ENCODE results near the gene KCNS3. TPM values are rescaled to one million over a fixed set of nuclear protein-coding genes. Genes with fewer than 3 reads are reported as not detected.

Gene KCNS3
- total RNA-seq, 1 donor from 2014 or later: 28.7 TPM

- DNase-seq (peak; percentile 53), ATAC-seq (peak; percentile 83 to 90)
- peaks cover 6% of the 10 kb centered on the region for H3K4me1 ChIP-seq
- intact Hi-C loops (cut with DNase I): no loop called here
- peak; percentile 85 for TF ChIP-seq CTCF (IDR thresholded peaks at IDR 0.05)
- no peaks in the 10 kb centered on the region for H3K9me3 ChIP-seq
- H3K27ac ChIP-seq: no peak overlapping the region
- H3K36me3 ChIP-seq: no peaks in the 10 kb centered on the region
- H3K4me3 ChIP-seq: no peak overlapping the region
- H3K27me3 ChIP-seq (ENCODE audit: low read depth): no peaks in the 10 kb centered on the region
Observed at GRCh38 chr2:17851731-17852585, 26.5 kb upstream of the KCNS3 start.

GRCh38 chr2:17853799-17854198 is 24.7 kb upstream of the KCNS3 start:
- Histone ChIP-seq H3K27ac (no peak overlapping the region), H3K9me3 (no peaks in the 10 kb centered on the region), H3K27me3 (ENCODE audit: low read depth) (no peaks in the 10 kb centered on the region), H3K4me3 (no peak overlapping the region), H3K36me3 (no peaks in the 10 kb centered on the region), H3K4me1 (peaks cover 6% of the 10 kb centered on the region)
- DNase-seq (no peak), ATAC-seq (no peak)
- intact Hi-C loops (cut with DNase I): no loop called here
- no peak for TF ChIP-seq CTCF (IDR thresholded peaks at IDR 0.05)

DNA sequence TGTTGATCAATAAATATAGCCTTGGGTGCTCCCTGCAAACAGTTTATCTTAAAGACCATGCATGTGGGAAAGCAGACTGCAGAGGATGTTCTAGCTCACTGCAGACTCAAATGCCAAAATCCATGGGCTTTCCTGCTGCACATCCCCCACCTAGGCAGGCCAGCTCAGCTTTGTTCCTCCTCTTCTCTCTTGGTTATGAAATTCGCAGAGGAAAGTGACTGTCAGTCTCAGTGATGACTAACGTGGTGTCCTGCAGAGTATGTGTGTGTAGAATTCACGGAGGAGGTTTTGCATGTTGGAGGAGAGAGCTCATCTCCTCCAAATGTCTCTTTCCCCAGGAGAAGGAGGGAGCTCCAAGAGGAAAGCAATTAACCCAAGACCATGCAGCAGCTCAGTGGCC is 21.4 kb upstream of the KCNS3 start:
- intact Hi-C loops (cut with DNase I): no loop called here
- Histone ChIP-seq H3K36me3 (no peaks in the 10 kb centered on the region), H3K27ac (no peak overlapping the region), H3K27me3 (ENCODE audit: low read depth) (peaks cover 4% of the 10 kb centered on the region), H3K9me3 (no peaks in the 10 kb centered on the region), H3K4me1 (no peaks in the 10 kb centered on the region), H3K4me3 (no peak overlapping the region)
- ATAC-seq (no peak), DNase-seq (no peak)
- TF ChIP-seq CTCF (IDR thresholded peaks at IDR 0.05): no peak

- no peak for DNase-seq
- no peak for TF ChIP-seq CTCF (IDR thresholded peaks at IDR 0.05)
- no peaks in the 10 kb centered on the region for H3K4me1 ChIP-seq
- ATAC-seq: no peak
- H3K9me3 ChIP-seq: no peaks in the 10 kb centered on the region
- no peak overlapping the region for H3K27ac ChIP-seq
- intact Hi-C loops (cut with DNase I): no loop called here
- no peaks in the 10 kb centered on the region for H3K36me3 ChIP-seq
- no peak overlapping the region for H3K4me3 ChIP-seq
- peaks cover 4% of the 10 kb centered on the region for H3K27me3 ChIP-seq (ENCODE audit: low read depth)
Observed at GRCh38 chr2:17858064-17858463, 20.4 kb upstream of the KCNS3 start.

DNA sequence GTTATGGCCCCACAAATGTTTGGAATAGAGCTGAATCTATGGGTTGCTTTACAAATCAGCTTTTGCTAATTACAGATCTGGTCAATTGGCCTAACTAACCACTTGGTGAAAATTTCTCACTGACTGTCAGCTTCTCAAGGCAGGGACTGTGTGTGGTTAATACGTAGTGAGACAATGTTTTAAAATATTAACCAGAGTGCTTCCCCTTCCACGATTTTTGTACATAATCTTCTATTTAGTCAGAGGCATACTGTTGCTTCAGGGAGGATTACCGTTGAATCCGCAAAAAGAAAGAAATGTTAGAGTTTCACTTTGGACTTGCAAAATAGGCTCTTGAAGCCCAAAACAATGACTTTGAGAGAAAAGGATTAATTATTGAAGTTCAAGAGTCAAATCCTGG is 14.9 kb upstream of the KCNS3 start:
- Histone ChIP-seq H3K9me3 (no peaks in the 10 kb centered on the region), H3K4me1 (no peaks in the 10 kb centered on the region), H3K4me3 (no peak overlapping the region), H3K36me3 (no peaks in the 10 kb centered on the region), H3K27ac (no peak overlapping the region), H3K27me3 (ENCODE audit: low read depth) (peaks cover 4% of the 10 kb centered on the region)
- no peak for DNase-seq
- no peak for TF ChIP-seq CTCF (IDR thresholded peaks at IDR 0.05)
- intact Hi-C loops (cut with DNase I): no loop called here
- ATAC-seq: no peak
